Endothelial cell of umbilical vein (primary cell): ENCODE results near the gene SAP25. TPM values are rescaled to one million over a fixed set of nuclear protein-coding genes. Genes with fewer than 3 reads are reported as not detected.

Experiments
- BruUV-seq: library from RNA; stranded (reverse); fragments of 400-500 nt; replicated peaks from 2 replicates; lab custom pipeline; 2021; lab: Mats Ljungman, UMichigan
- CTCF ChIA-PET: fragments of 300-600, 350-600 bp; sonication (Branson Sonifier 250); formaldehyde crosslinking; loops from one replicate; lab custom pipeline; 2021; ENCODE audit warnings: antibody characterized with exemption, inconsistent platforms; lab: Charles Lee
- POLR2A ChIA-PET: fragments of 300-600, 350-600 bp; sonication (Branson Sonifier 250); formaldehyde crosslinking; loops from one replicate; lab custom pipeline; 2021; ENCODE audit warnings: antibody characterized with exemption, inconsistent platforms; lab: Charles Lee
- DNase-seq: peaks from one replicate; pipeline ENCODE4 v3.0.0-alpha.2; 2011; ENCODE audit warnings: low read depth, low spot score
- FAIRE-seq: peaks from 2 replicates; lab custom pipeline; 2011; peaks lifted over from hg19 to GRCh38; lab: Jason Lieb, UNC
- H2AFZ ChIP-seq: 2 replicates; pipeline ENCODE4 v1.6.0; 2012; ENCODE audit warnings: low read depth, low read length, control low read depth, inconsistent platforms
- H3K27ac ChIP-seq: 2 replicates; pipeline ENCODE4 v1.5.1; 2011; ENCODE audit warnings: low read depth, mild to moderate bottlenecking, control low read depth, low read length, moderate library complexity; ENCODE audit not compliant: insufficient read depth
- H3K27me3 ChIP-seq, 2 experiments: 2 replicates each; pipeline versions ENCODE4 v1.6.0 to v1.6.1; 2011; ENCODE audit warnings: low read length in 2 of 2, mixed read lengths in 1 of 2; ENCODE audit not compliant: control insufficient read depth in 2 of 2, insufficient read depth in 2 of 2
- H3K36me3 ChIP-seq, 2 experiments: 2 replicates in 1 of 2; 3 replicates in 1 of 2; pipeline ENCODE4 v1.5.1; 2011; ENCODE audit warnings: low read length in 2 of 2, mild to moderate bottlenecking in 1 of 2, moderate library complexity in 1 of 2; ENCODE audit not compliant: control insufficient read depth in 2 of 2, insufficient read depth in 2 of 2; ENCODE audit errors: extremely low read depth in 1 of 2
- H3K4me1 ChIP-seq: 3 replicates; pipeline ENCODE4 v1.5.1; 2011; ENCODE audit warnings: mild to moderate bottlenecking, low read length; ENCODE audit not compliant: control insufficient read depth, insufficient read depth; ENCODE audit errors: extremely low read depth
- H3K4me2 ChIP-seq: 2 replicates; pipeline ENCODE4 v1.6.1; 2011; ENCODE audit warnings: low read length, control low read depth, mixed read lengths; ENCODE audit not compliant: insufficient read depth
- H3K4me3 ChIP-seq, 3 experiments: fragments of 200-600 bp in 1 of 3; sonication (generic), shearing (Covaris generic) in 1 of 3; replicated peaks in 1 of 3; 2 replicates each; pipeline ENCODE4 v1.5.1; 2011 to 2016; ENCODE audit warnings: control low read depth in 3 of 3, low read length in 3 of 3, mild to moderate bottlenecking in 2 of 3, inconsistent platforms in 1 of 3, low read depth in 1 of 3, moderate library complexity in 1 of 3; ENCODE audit not compliant: insufficient read depth in 1 of 3
- H3K79me2 ChIP-seq: 2 replicates; pipeline ENCODE4 v1.6.0; 2012; ENCODE audit warnings: low read length, inconsistent platforms; ENCODE audit not compliant: control insufficient read depth, insufficient read depth
- H3K9ac ChIP-seq: replicated peaks from 2 replicates; pipeline ENCODE3; 2011; ENCODE audit warnings: low read length, control low read depth; ENCODE audit not compliant: insufficient read depth; ENCODE audit errors: extremely low read depth
- H3K9me1 ChIP-seq: replicated peaks from 3 replicates; pipeline ENCODE4 v1.6.0; 2011; ENCODE audit warnings: mild to moderate bottlenecking, low read length; ENCODE audit not compliant: control insufficient read depth, insufficient read depth; ENCODE audit errors: extremely low read depth
- H3K9me3 ChIP-seq: replicated peaks from 2 replicates; pipeline ENCODE4 v1.5.1; 2012; ENCODE audit warnings: low read length, inconsistent platforms; ENCODE audit not compliant: control insufficient read depth, insufficient read depth
- H4K20me1 ChIP-seq: replicated peaks from 2 replicates; pipeline ENCODE3; 2011; ENCODE audit warnings: mild to moderate bottlenecking, low read length; ENCODE audit not compliant: control insufficient read depth, insufficient read depth; ENCODE audit errors: extremely low read depth
- CTCF ChIP-seq, 2 donors: IDR thresholded peaks; 1 replicate in 1 of 2; 2 replicates in 1 of 2; pipeline ENCODE4 v1.5.1; 2011; ENCODE audit warnings: low read length in 2 of 2, mild to moderate bottlenecking in 2 of 2, moderate library complexity in 2 of 2, control low read depth in 1 of 2, inconsistent platforms in 1 of 2, low read depth in 1 of 2; ENCODE audit not compliant: insufficient read depth in 1 of 2; ENCODE audit errors: extremely low read depth in 1 of 2
- EZH2 ChIP-seq: IDR thresholded peaks from 2 replicates; pipeline ENCODE4 v1.6.1; 2012; ENCODE audit warnings: borderline replicate concordance, low read depth, mild to moderate bottlenecking, moderate library complexity, low read length, inconsistent platforms; ENCODE audit not compliant: severe bottlenecking
- FOS ChIP-seq: IDR thresholded peaks from 2 replicates; pipeline ENCODE4 v1.6.1; 2011; ENCODE audit warnings: mild to moderate bottlenecking, low read length, moderate library complexity, borderline replicate concordance; ENCODE audit not compliant: insufficient read depth
- GATA2 ChIP-seq: IDR thresholded peaks from 2 replicates; pipeline ENCODE4 v1.7.0; 2011; ENCODE audit warnings: low read depth, mild to moderate bottlenecking, moderate library complexity, mixed read lengths, low read length; ENCODE audit not compliant: insufficient read length, insufficient read depth
- JUN ChIP-seq: IDR thresholded peaks from 2 replicates; pipeline ENCODE4 v1.6.1; 2011; ENCODE audit warnings: borderline replicate concordance, low read depth; ENCODE audit not compliant: insufficient read length, insufficient read depth
- MAX ChIP-seq: IDR thresholded peaks from 2 replicates; pipeline ENCODE4 v1.6.1; 2011; ENCODE audit not compliant: insufficient read depth, insufficient read length
- MYC ChIP-seq: IDR thresholded peaks from one replicate; pipeline ENCODE4 v1.6.1; 2011; ENCODE audit warnings: mild to moderate bottlenecking, low read depth, low read length
- POLR2A ChIP-seq: IDR thresholded peaks from 2 replicates; pipeline ENCODE4 v1.6.1; 2012; ENCODE audit warnings: low read depth, mild to moderate bottlenecking, control low read depth, low read length
- POLR2AphosphoS5 ChIP-seq: IDR thresholded peaks from 2 replicates; pipeline ENCODE4 v1.6.1; 2012; ENCODE audit warnings: low read depth, mild to moderate bottlenecking, control low read depth, low read length, moderate library complexity; ENCODE audit not compliant: insufficient read depth
- dilution Hi-C: fragments of 300-500 bp; cut with MboI; formaldehyde crosslinking; loops from one replicate; pipeline ENCODE4 v1.15.0; 2019; ENCODE audit warnings: low sequenced_read_pairs; ENCODE audit not compliant: extremely low pct_ligation_motif_present
- intact Hi-C: fragments of 100-400 bp; cut with micrococcal nuclease; formaldehyde crosslinking; loops from one replicate; pipeline ENCODE4 v1.10.0; 2022
- polyA plus RNA-seq, 4 experiments: library from polyadenylated mRNA; depleted of rRNA in 3 of 4; stranded (reverse) in 3 of 4; unstranded in 1 of 4; fragments of >200 nt; gene quantifications; 2 replicates each; pipeline versions ENCODE4 v1.2.1 to v1.2.3, GENCODE V29; 2011 to 2012; ENCODE audit warnings: missing spikeins in 1 of 4
- total RNA-seq: library from RNA; stranded (reverse); gene quantifications from 2 replicates; pipeline ENCODE4 v1.2.3, GENCODE V29; 2021

The SAP25 gene
- total and polyA plus RNA-seq, 2 donors (not counting 3 experiments of a cell fraction or from before 2014, with no cell fraction given): 3.2 TPM

- no peaks in the 10 kb centered on the region for H3K79me2 ChIP-seq
- H3K9ac ChIP-seq: no peak overlapping the region
- H4K20me1 ChIP-seq: no peaks in the 10 kb centered on the region
- no peaks in the 10 kb centered on the region for H3K9me3 ChIP-seq
- DNase-seq (no peak), FAIRE-seq (no peak)
- TSS peak; percentile 32 for BruUV-seq
- no peak overlapping the region for H2AFZ ChIP-seq
- H3K9me1 ChIP-seq: no peaks in the 10 kb centered on the region
- intact Hi-C loops: no loop called here
- dilution Hi-C loops: no loop called here
- ChIA-PET CTCF (no interaction called here), POLR2A (no interaction called here)
- no peak overlapping the region for H3K4me3 ChIP-seq
- peaks cover 6 to 35% of the 10 kb centered on the region in 2 experiments for H3K36me3 ChIP-seq
- no peak overlapping the region for H3K27ac ChIP-seq
- peaks cover 8% of the 10 kb centered on the region for H3K4me1 ChIP-seq
- TF ChIP-seq GATA2: no peak
- no peak for TF ChIP-seq FOS
- no peak for TF ChIP-seq MYC
- no peak for TF ChIP-seq POLR2A
- TF ChIP-seq POLR2AphosphoS5: no peak
- TF ChIP-seq CTCF (IDR thresholded peaks at IDR 0.05; ENCODE audit: extremely low read depth in 1 of 2, insufficient read depth in 1 of 2, low read depth in 1 of 2, low read length in 2 of 2): no peak
- no peak for TF ChIP-seq EZH2
- TF ChIP-seq JUN: no peak
- no peak for TF ChIP-seq MAX
- no peaks in the 10 kb centered on the region for H3K27me3 ChIP-seq
- H3K4me2 ChIP-seq: no peak overlapping the region
Measured at GRCh38 chr7:100574362-100575205, 884 bp upstream of the SAP25 start.
